GM21528 (cell line): ENCODE results near the gene SRPX2.

Experiments used
- ATAC-seq: cut with Tn5 transposase; IDR thresholded peaks from one replicate; pipeline ENCODE4 v1.9.1; 2021; ENCODE audit warnings: mild to moderate bottlenecking, moderate library complexity; ENCODE audit not compliant: unreplicated experiment, low FRiP score

SRPX2 gene

GRCh38 chrX:100643956-100644860 lies at the start of gene SRPX2:
SRPX2 (plus strand) TSS chrX:100644199; CDS start chrX:100646323, 2,124 bp downstream.
- ATAC-seq = no peak

GRCh38 chrX:100596601-100597000 lies 47.4 kb upstream of the SRPX2 start:
- no peak for ATAC-seq

GRCh38 chrX:100599456-100599855 lies 44.5 kb upstream of the SRPX2 start:
- ATAC-seq = no peak

- no peak for ATAC-seq
Measured at GRCh38 chrX:100600340-100600739, 43.7 kb upstream of the SRPX2 start.

GRCh38 chrX:100600758-100601157 lies 43.2 kb upstream of the SRPX2 start:
- no peak for ATAC-seq

- ATAC-seq = no peak
Measured at GRCh38 chrX:100606753-100607152, 37.2 kb upstream of the SRPX2 start.

- no peak for ATAC-seq
Measured at GRCh38 chrX:100609591-100609990, 34.4 kb upstream of the SRPX2 start.

GRCh38 chrX:100611951-100612350 lies 32.0 kb upstream of the SRPX2 start:
- no peak for ATAC-seq

- peak; percentile 94 for ATAC-seq
Measured at GRCh38 chrX:100615005-100615404, 29.0 kb upstream of the SRPX2 start.

- no peak for ATAC-seq
Measured at GRCh38 chrX:100623001-100623400, 21.0 kb upstream of the SRPX2 start.

- ATAC-seq = peak; percentile 97
Measured at GRCh38 chrX:100625985-100626491, 18.0 kb upstream of the SRPX2 start.

- ATAC-seq = no peak
Measured at GRCh38 chrX:100635040-100635439, 9.0 kb upstream of the SRPX2 start.

GRCh38 chrX:100635989-100636320 lies 8.0 kb upstream of the SRPX2 start:
- ATAC-seq = no peak

GRCh38 chrX:100636321-100636991 lies 7.5 kb upstream of the SRPX2 start, which contains the start of gene TSPAN6:
TSPAN6 (minus strand) TSS chrX:100636806; CDS start chrX:100636694, 112 bp downstream.
- peak; percentile 72 for ATAC-seq

- ATAC-seq = no peak
Measured at GRCh38 chrX:100642290-100642689, 1.7 kb upstream of the SRPX2 start.

- no peak for ATAC-seq
Measured at GRCh38 chrX:100643212-100643611, 787 bp upstream of the SRPX2 start.

GRCh38 chrX:100645106-100645505 lies 1.1 kb downstream of the SRPX2 start:
- ATAC-seq = no peak

- ATAC-seq = no peak
Measured at GRCh38 chrX:100647095-100647494, 3.1 kb downstream of the SRPX2 start.

- no peak for ATAC-seq
Measured at GRCh38 chrX:100647739-100648138, 3.7 kb downstream of the SRPX2 start.

- no peak for ATAC-seq
Measured at GRCh38 chrX:100648458-100649417, 4.7 kb downstream of the SRPX2 start.
